ENCODE measurements around the gene FIBP. TPM values are rescaled to one million over a fixed set of nuclear protein-coding genes. Genes with fewer than 3 reads are reported as not detected.

The FIBP gene
- total and polyA plus RNA-seq, 10 of the 15 experiments (the other 5 are each of a cell fraction or from before 2014, with no cell fraction given), result 65.1 to 182 (median 94.6) TPM

DNA sequence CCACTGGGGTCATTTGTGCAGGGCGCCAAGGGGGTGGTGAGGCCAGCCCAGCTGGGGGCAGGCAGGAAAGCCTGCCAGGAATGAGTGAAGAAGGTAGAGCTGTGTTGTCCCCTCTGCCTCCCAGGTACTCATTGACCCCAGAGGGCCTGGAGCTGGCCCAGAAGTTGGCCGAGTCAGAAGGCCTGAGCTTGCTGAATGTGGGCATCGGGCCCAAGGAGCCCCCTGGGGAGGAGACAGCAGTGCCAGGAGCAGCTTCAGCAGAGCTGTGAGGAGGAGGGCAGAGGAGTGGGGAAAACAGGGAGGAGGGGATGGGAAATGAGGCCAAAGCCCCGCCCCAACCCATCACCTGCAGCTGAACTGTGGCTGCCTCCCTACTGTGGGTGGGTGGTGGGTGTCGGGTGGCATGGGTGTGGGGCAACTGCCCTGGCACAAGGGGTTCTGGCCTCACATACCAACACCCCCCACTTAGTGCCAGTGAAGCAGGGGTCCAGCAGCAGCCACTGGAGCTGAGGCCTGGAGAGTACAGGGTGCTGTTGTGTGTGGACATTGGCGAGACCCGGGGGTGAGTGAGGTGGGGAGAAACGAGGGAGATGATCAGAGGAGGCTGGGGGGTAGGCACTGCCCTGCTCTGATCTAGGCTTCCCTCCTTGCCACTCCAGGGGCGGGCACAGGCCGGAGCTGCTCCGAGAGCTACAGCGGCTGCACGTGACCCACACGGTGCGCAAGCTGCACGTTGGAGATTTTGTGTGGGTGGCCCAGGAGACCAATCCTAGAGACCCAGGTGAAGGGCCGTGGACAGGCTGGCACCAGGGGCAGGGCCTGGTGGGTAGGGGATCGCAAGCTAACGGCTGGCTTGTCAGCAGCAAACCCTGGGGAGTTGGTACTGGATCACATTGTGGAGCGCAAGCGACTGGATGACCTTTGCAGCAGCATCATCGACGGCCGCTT is 25.1 kb downstream of the FIBP start:
- FAIRE-seq (no peak), DNase-seq (ENCODE audit: low read depth, low spot score) (no peak), ATAC-seq (no peak)
- SMC1A ChIA-PET (ENCODE audit: uncharacterized antibody, unreplicated experiment), result no interaction called here
- Histone ChIP-seq H3K36me3 (ENCODE audit: control insufficient read depth in 2 of 2, insufficient read depth in 2 of 2, low read length in 1 of 2) (peaks cover 23 to 38% of the 10 kb centered on the region in 2 experiments), H3K27me3 (replicated peaks in 1 of 2; ENCODE audit: control insufficient read depth in 2 of 2, insufficient read depth in 2 of 2, low read length in 1 of 2) (no peaks in the 10 kb centered on the region), H4K20me1 (ENCODE audit: control insufficient read depth, insufficient read depth) (no peaks in the 10 kb centered on the region; the same call in 1 of the 2 replicates), H3K79me2 (ENCODE audit: control insufficient read depth, insufficient read depth, low read length) (peaks cover 26% of the 10 kb centered on the region), H2AFZ (ENCODE audit: control insufficient read depth, low read depth, low read length) (no peak overlapping the region), H3K9me3 (replicated peaks; ENCODE audit: control insufficient read depth, insufficient read depth, low read length) (no peaks in the 10 kb centered on the region), H3K9ac (ENCODE audit: control insufficient read depth, insufficient read depth, low read length) (no peak overlapping the region), H3K4me1 (ENCODE audit: control insufficient read depth, insufficient read depth, low read length) (peaks cover 15% of the 10 kb centered on the region), H3K4me2 (ENCODE audit: control insufficient read depth, insufficient read depth) (peak overlapping the region; percentile 97; the same call in 1 of the 2 replicates), H3K4me3 (no peak overlapping the region), H3K27ac (ENCODE audit: control insufficient read depth, insufficient read depth) (no peak overlapping the region)
- CTCF ChIA-PET, result interaction anchor here (1.3 to 1.4 kb wide), 2 partner anchors 21 to 24 kb away, joined by 3 read pairs; no protein-coding TSS in a partner anchor
- no TSS peak for BruUV-seq (replicated peaks)
- POLR2A ChIA-PET, result interaction anchor here (0.8 to 5.6 kb wide), 2 partner anchors 28 to 152 kb away, joined by 4 to 155 read pairs; partner anchors contain the start of genes CCDC85B and FIBP
- 95% methylated on average over 24 of the region's 24 CpGs for WGBS (ENCODE audit: insufficient coverage, insufficient replicate concordance, low lambda C conversion rate, missing lambda C conversion rate)
- intact Hi-C loops (cut with micrococcal nuclease; ENCODE audit: unreplicated experiment) (no loop called here), in situ Hi-C loops (cut with MboI) (loop anchor here (25.0 kb wide), 1 partner anchor 1626 kb away; the partner anchor contains the start of genes DNAJC4, FKBP2, NUDT22 and PPP1R14B)
- no peak for TF ChIP-seq ZNF622 (IDR thresholded peaks at IDR 0.05)
- no peak for TF ChIP-seq YBX1 (IDR thresholded peaks at IDR 0.05)
- no peak for TF ChIP-seq NFYA (IDR thresholded peaks at IDR 0.05; ENCODE audit: borderline replicate concordance, low read depth, low read length)
- 0 out of 2 replicates have a peak, but pooled peaks have one; percentile 25 for TF ChIP-seq POLR2A (IDR thresholded peaks at IDR 0.05; ENCODE audit: low read depth, low read length)
- peak; percentile 29; the same call in 1 of the 2 replicates for TF ChIP-seq POLR2AphosphoS5 (IDR thresholded peaks at IDR 0.05; ENCODE audit: low read length)
- no peak for TF ChIP-seq CHD2 (IDR thresholded peaks at IDR 0.05; ENCODE audit: borderline replicate concordance, low read depth, low read length)
- TF ChIP-seq, protein P1, sequence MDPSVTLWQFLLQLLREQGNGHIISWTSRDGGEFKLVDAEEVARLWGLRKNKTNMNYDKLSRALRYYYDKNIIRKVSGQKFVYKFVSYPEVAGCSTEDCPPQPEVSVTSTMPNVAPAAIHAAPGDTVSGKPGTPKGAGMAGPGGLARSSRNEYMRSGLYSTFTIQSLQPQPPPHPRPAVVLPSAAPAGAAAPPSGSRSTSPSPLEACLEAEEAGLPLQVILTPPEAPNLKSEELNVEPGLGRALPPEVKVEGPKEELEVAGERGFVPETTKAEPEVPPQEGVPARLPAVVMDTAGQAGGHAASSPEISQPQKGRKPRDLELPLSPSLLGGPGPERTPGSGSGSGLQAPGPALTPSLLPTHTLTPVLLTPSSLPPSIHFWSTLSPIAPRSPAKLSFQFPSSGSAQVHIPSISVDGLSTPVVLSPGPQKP (IDR thresholded peaks at IDR 0.05; ENCODE audit: low read depth, low read length), result no peak
- RAD21 ChIA-PET (ENCODE audit: unreplicated experiment), result no interaction called here

All from GM12878 (cell line).